Heart left ventricle (tissue), 16 donors: ENCODE measurements around the gene IQSEC1. TPM values are rescaled to one million over a fixed set of nuclear protein-coding genes. Genes with fewer than 3 reads are reported as not detected.

Experiments used
- ATAC-seq, 4 donors: fragments of 200-7000 bp; cut with Tn5 transposase; one replicate each; pipeline ENCODE4 v1.9.1; 2020 to 2022; ENCODE audit warnings: moderate library complexity in 4 of 4, mild to moderate bottlenecking in 3 of 4, moderate number of reproducible peaks in 1 of 4
- DNase-seq, 5 donors: peaks; one replicate each; pipeline ENCODE4 v3.0.0-alpha.2; 2020
- H3K27ac ChIP-seq, 12 donors: fragments of 200-600 bp; sonication (generic) in 4 of 12; one replicate each; pipeline versions ENCODE4 v1.5.0 to v1.8.0; 2016 to 2022; ENCODE audit warnings: mild to moderate bottlenecking in 2 of 12
- H3K27me3 ChIP-seq, 9 donors: fragments of 200-600 bp; sonication (generic) in 2 of 9; one replicate each; pipeline versions ENCODE4 v1.5.1 to v1.8.0; 2016 to 2022; ENCODE audit warnings: mild to moderate bottlenecking in 3 of 9
- H3K36me3 ChIP-seq, 9 donors: fragments of 200-600 bp; sonication (generic) in 2 of 9; one replicate each; pipeline versions ENCODE4 v1.5.0 to v1.8.0; 2018 to 2022; ENCODE audit warnings: mild to moderate bottlenecking in 2 of 9
- H3K4me1 ChIP-seq, 12 donors: fragments of 200-600 bp; sonication (generic) in 4 of 12; one replicate each; pipeline versions ENCODE4 v1.5.0 to v1.8.0; 2016 to 2022; ENCODE audit warnings: mild to moderate bottlenecking in 3 of 12
- H3K4me3 ChIP-seq, 12 donors: fragments of 200-600 bp; sonication (generic) in 4 of 12; one replicate each; pipeline versions ENCODE4 v1.5.0 to v1.8.0; 2017 to 2022; ENCODE audit warnings: mild to moderate bottlenecking in 9 of 12, moderate library complexity in 4 of 12
- H3K9me3 ChIP-seq, 12 donors: fragments of 200-600 bp; sonication (generic) in 4 of 12; one replicate each; pipeline versions ENCODE4 v1.5.0 to v1.8.0; 2016 to 2022; ENCODE audit warnings: mild to moderate bottlenecking in 1 of 12
- POLR2A ChIP-seq, 2 donors: fragments of 450-650 bp; IDR thresholded peaks; one replicate each; pipeline ENCODE4 v1.6.1; 2017; ENCODE audit warnings: antibody characterized with exemption in 2 of 2, mild to moderate bottlenecking in 2 of 2, moderate library complexity in 2 of 2
- WGBS, 4 donors: extraction: QIAGEN DNeasy Blood & Tissue Kit in 2 of 4; methylation state at CpG; one replicate each; pipeline versions ENCODE4 v1.1.5 to v1.1.7; 2013 to 2018; 5-methylcytosine and 5-hydroxymethylcytosine counted together
- intact Hi-C, 10 donors: fragments of 100-400 bp; cut with DNase I; formaldehyde crosslinking; loops; one replicate each; pipeline versions ENCODE4 v1.11.1 to v1.14.2; 2022
- polyA plus RNA-seq, 2 donors: library from polyadenylated mRNA; stranded (reverse); fragments of 200-250 nt; gene quantifications; one replicate each; pipeline ENCODE4 v1.2.3, GENCODE V29; 2013
- total RNA-seq, 9 donors: library from RNA; depleted of rRNA in 2 of 9; stranded (reverse); fragments of >200 nt in 2 of 9; fragmentation: NEBNext Ultra II Directional in 3 of 9; extraction: Animal tissue kit (Norgen Biotek cat#: 25700) in 3 of 9; gene quantifications; one replicate each; pipeline versions ENCODE4 v1.1.0 to v1.2.4, GENCODE V29; 2016 to 2023
- TF ChIP-seq, protein P1 (sequence below), 12 donors: fragments of 200-600 bp; sonication (generic) in 4 of 12; IDR thresholded peaks; one replicate each; pipeline versions ENCODE4 v1.5.0 to v1.8.0; 2018 to 2022; ENCODE audit warnings: antibody characterized with exemption in 12 of 12, mild to moderate bottlenecking in 5 of 12
- donor health status: ischemic (EF 13 %, LVEDD 7.1; RV severe dilation, severe dysfunction).
- donor health status: healthy with polysubstance abuse.
- donor health status: DM: no; HTN: yes; CAD: no.
- donor health status: DM: no; HTN: no; CAD: no.
- donor health status: ischemic (EF 25% LVEDD 6.9; RV normal size, moderate dysfunction).
- donor health status: ischemic (EF 25% LVEDD 5.7; RV mildly dilated, moderate dysfunction).
- donor health status: healthy.
- donor health status: DM: yes; HTN: yes; CAD: no.
- donor health status: ischemic (EF 35%, LVEDD 5.7; RV mildly dilated, moderate dysfunction).
- donor health status: nonischemic (EF 11% LVEDD 7.7; RV severe dilation, severe dysfunction).
- donor health status: DM: yes; HTN: yes; CAD: no.
- donor health status: PGD.
- donor health status: ischemic (EF 29% LVEDD 5.4; RV normal size, mild dysfunction).
- donor health status: nonischemic (EF 23%, LVEDD 6.1; RV moderate dilation, normal function).

IQSEC1 gene
- total and polyA plus RNA-seq, 11 donors = 28.8 to 79.1 (median 62.2) TPM

DNA sequence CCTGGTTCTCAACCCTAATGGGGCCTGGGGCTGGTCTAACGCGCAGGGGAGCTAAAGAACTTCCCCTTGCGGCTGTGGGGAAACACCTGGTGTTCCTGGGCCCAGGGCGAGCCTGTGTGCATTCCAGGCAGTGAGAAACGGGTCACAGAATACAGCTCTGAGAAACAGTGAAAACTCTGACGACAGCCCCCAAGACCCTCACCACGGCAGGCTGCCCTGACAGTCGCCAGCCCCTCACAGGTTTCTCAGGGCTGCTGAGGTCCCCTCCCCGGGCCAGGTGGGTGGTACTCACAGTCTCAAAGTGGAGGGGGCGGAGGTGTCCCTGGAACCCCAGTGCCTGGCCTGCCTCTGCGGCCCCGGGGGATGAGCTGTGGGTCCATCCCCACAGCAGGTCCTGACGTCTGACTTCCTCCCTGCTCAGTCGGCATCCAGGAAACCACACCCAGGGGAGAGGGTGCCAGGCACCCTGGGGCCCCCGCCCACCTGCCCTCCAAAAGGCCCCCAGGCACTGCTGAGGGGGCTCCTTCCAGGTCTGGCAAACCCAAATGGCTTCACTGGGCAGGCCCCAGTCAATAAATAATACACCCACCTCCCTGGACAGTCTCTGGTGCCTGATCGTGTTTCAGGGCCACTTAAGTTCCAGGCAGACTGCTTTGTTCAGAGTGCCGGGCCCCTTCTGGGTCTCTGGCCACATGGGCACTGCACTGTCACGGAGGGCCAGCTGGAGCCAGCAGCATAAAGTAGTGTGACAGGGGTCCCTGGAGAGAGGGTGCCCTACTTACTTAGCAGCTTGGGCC, 57.7 kb downstream of the IQSEC1 start:
- intact Hi-C loops = no loop called here
- Histone ChIP-seq H3K9me3 (no peaks in the 10 kb centered on the region), H3K36me3 (no peaks in the 10 kb centered on the region), H3K27ac (peak overlapping the region; percentile 52 to 99 (median 74)), H3K27me3 (no peaks in the 10 kb centered on the region), H3K4me3 (peak overlapping the region in 8 of 12 donors; percentile 20 to 66 (median 32)), H3K4me1 (peaks cover 0 to 82% (median 49%) of the 10 kb centered on the region in 12 donors)
- peak in 3 of 4 donors; percentile 17 to 56 (median 29) for ATAC-seq
- 67 to 73% (median 70%) methylated on average over 12 to 18 of the region's 18 CpGs for WGBS, 4 donors
- peak in 4 of 5 donors; percentile 42 to 80 (median 65) for DNase-seq
- no peak for TF ChIP-seq POLR2A (IDR thresholded peaks at IDR 0.05)
- TF ChIP-seq, protein P1, sequence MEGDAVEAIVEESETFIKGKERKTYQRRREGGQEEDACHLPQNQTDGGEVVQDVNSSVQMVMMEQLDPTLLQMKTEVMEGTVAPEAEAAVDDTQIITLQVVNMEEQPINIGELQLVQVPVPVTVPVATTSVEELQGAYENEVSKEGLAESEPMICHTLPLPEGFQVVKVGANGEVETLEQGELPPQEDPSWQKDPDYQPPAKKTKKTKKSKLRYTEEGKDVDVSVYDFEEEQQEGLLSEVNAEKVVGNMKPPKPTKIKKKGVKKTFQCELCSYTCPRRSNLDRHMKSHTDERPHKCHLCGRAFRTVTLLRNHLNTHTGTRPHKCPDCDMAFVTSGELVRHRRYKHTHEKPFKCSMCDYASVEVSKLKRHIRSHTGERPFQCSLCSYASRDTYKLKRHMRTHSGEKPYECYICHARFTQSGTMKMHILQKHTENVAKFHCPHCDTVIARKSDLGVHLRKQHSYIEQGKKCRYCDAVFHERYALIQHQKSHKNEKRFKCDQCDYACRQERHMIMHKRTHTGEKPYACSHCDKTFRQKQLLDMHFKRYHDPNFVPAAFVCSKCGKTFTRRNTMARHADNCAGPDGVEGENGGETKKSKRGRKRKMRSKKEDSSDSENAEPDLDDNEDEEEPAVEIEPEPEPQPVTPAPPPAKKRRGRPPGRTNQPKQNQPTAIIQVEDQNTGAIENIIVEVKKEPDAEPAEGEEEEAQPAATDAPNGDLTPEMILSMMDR (IDR thresholded peaks at IDR 0.05) = no peak

DNA sequence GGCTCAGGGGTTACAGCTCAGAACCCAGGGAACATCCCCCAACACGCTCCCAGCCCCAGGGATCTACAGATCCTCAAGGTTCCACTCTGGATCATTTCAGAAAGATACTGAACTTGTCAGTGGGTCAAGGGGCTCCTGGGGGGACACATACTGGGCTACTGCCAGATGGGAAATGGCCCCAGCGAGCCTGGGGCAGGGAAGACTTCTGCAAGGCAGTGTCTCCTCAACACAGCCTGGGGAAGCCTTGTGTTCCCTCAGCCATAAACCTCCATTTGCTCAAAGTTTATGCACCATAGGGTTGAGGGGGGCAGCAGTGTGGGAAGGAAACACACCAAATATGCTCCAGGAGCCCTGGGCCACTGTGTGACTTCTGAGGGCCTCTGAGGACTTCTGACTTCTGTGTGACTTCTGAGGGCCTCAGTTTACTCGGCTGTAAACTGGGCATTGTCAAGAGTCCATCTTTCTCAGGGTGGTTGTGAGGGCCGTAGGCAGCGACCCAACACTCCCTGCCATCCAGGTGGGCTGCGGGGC, 58.4 kb downstream of the IQSEC1 start:
- Histone ChIP-seq H3K4me3 (peak overlapping the region in 8 of 12 donors; percentile 20 to 66 (median 32)), H3K27me3 (no peaks in the 10 kb centered on the region), H3K36me3 (no peaks in the 10 kb centered on the region), H3K27ac (peak overlapping the region in 11 of 12 donors; percentile 52 to 99 (median 74)), H3K4me1 (peaks cover 0 to 88% (median 45%) of the 10 kb centered on the region in 12 donors), H3K9me3 (no peaks in the 10 kb centered on the region)
- ATAC-seq (no peak), DNase-seq (no peak)
- intact Hi-C loops = no loop called here
- TF ChIP-seq POLR2A (IDR thresholded peaks at IDR 0.05) = no peak
- TF ChIP-seq, protein P1 (IDR thresholded peaks at IDR 0.05) = no peak
- WGBS, 4 donors = 86 to 98% (median 91%) methylated on average over 5 to 6 of the region's 6 CpGs

- TF ChIP-seq POLR2A (IDR thresholded peaks at IDR 0.05) = no peak
- TF ChIP-seq, protein P1 (IDR thresholded peaks at IDR 0.05) = no peak
- DNase-seq (no peak), ATAC-seq (no peak)
- Histone ChIP-seq H3K36me3 (no peaks in the 10 kb centered on the region), H3K9me3 (no peaks in the 10 kb centered on the region), H3K4me3 (peak overlapping the region in 3 of 12 donors; percentile 38 to 66 (median 39)), H3K4me1 (peaks cover 0 to 89% (median 38%) of the 10 kb centered on the region in 12 donors), H3K27me3 (no peaks in the 10 kb centered on the region), H3K27ac (peak overlapping the region in 4 of 12 donors; percentile 74 to 99 (median 80))
- intact Hi-C loops = no loop called here
- 86 to 96% (median 89%) methylated on average over 5 to 7 of the region's 7 CpGs for WGBS, 4 donors
Observed at GRCh38 chr3:13013994-13014754, 59.1 kb downstream of the IQSEC1 start.
